ENCODE results near the gene VN1R4.
"Not testable (repeated sequence)": the region's sequence is repeated elsewhere in the genome, so short reads cannot be mapped to it uniquely, and the experiment has no call there.

GRCh38 chr19:53257715-53258342, 9.7 kb downstream of the VN1R4 start, which contains the start of gene VN1R2:
- TF ChIP-seq POLR2A, POLR2AphosphoS5, TAF1, SPI1 (IDR thresholded peaks at IDR 0.05; ENCODE audit: low read depth, low read length): not testable (repeated sequence)
